Hypothalamus (tissue), 51 donors: Measurements from ENCODE around the gene BTBD19.
"Not testable (repeated sequence)": the region's sequence is repeated elsewhere in the genome, so short reads cannot be mapped to it uniquely, and the experiment has no call there.

Experiments used
- DNase-seq, 51 donors: peaks; one replicate each; lab custom pipeline; 2025; lab: John Stamatoyannopoulos, UW

The BTBD19 gene

DNA sequence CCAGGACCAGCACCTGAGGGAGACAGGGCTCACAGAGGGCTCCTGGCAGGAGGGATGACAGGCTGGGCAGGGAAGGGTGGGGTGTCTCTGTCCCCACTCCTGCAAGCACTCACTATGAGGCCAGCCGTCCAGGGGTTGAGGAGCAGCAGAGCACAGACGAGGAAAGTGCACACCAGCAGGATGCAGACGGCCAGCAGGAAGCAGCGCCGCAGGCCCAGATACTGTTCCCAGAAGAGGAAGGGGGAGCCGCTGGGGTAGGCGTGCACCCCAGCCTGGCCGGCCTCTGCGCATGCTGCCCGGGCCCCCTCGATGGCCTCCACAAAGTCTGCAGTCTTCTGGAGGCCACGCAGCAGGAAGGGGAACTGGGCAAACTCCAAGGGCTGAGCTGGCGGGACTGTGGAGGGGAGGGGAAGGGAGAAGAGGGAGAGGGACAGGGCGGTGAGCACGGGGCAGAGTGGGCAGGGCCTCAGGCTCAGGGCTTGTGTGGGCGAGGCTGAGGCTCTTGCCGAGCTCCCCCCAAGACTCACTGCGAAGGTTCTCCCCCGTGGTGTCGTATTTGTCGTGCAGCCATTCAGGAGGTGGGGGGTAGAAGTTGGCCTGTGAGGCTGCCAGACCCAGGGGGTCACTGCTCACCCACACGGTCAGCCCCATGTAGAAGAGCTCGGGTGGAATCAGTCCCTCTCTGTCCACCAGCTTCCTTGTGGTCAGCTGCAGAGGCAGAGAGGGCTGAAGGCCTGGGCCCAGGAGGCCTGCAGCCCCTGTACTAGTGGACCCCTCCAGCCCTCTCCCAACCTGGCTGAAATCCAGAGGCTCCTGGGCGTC is 18.3 kb downstream of the BTBD19 start:
- DNase-seq: peak in 21 of 51 donors; percentile 3 to 45 (median 25)

DNA sequence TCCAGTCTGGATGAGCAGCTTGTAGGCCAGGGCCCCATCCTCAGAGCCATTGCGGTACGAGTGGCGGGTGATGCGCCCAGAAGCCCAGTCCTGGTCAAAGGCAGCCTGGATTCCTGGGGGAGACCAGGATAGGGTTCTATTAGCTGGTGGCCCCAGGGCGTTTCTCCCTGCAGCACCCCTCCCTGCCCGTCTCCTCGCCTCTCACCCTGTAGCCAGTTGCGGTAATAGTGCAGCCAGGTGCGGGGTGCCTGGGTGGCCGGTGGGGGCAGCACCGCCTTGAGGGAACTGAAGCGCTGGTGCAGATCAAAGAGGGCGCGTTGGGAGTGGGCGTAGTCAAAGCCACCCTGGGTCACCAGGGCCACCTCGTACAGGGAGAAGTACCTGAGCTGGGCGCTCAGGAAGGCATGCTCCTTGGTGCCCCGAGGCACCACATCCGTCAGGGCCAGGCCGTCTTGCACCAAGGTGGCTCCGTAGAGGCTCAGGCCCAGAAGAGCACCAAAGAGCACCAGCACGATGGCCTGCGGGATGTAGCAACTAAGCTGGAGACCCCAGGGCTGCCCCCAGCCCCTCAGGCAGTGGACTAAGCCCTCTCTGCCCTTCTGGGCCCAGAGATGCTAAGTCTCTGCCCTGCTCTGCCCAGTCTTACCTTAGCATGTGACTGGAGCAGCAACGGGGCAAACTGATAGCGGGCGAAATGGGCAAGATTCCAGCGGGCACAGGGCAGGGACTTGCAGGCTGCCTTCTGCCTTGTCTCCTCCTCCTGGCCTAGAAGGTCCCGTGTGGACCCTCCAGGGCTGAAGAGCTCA is 19.1 kb downstream of the BTBD19 start:
- DNase-seq: no peak

DNA sequence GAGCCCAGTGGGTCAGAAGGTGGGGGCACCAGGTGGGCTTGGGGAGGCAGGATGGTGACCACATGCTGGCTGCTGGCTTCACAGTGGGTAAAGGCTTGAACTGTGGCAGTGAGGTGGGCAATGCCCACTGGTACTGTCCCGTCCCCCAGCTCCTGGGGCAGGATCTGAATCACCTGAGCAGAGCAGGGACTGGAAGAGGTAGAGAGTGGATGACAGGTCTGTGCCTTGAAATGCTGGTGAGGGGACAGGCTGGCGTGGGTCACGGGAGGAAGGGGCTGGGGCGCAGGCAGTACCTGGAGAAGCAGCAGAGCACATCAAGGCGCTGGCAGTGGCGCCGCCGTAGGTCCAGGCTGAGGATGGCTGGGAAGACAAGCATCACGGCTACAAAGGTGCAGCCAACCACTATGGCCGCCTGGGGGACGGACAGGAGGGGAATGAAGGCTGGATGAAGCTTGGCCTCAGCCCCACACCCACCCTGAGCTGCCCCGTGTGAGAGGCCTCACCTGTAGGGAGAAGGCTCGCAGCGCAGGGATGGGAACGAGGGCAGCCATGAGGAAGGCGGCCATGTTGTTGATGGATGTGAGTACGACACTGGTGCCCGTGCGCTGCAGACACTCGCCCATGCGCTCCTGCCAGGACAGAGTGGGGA is 19.8 kb downstream of the BTBD19 start:
- DNase-seq: no peak

DNA sequence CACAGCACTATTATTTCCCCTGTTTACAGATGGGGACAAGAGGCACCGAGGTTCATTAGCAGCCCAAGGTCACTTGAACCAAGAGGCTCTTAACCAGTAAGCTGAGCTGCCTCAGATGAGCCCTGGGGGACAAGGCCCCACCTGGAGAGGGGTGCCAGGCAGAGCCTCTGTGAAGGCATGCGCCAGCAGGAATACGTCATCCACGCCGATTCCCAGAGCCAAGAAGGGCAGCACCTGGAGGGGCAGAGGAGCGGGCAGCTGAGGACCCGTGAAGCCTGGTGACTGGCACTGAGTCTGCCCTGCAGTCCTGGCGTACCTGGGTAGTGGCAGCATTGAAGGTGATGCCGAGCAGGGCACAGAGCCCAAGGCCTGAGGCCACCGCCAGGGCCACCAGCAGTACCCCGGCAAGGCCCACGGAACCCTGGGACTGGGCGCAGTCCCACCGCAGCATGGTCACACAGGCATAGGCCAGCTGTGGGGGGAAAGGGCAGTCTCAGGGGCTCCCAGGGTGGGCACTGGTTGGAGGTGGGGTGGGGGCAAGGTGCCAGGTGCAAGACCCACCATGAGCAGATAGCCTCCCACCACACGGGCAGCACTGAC is 20.6 kb downstream of the BTBD19 start:
- no peak for DNase-seq

DNA sequence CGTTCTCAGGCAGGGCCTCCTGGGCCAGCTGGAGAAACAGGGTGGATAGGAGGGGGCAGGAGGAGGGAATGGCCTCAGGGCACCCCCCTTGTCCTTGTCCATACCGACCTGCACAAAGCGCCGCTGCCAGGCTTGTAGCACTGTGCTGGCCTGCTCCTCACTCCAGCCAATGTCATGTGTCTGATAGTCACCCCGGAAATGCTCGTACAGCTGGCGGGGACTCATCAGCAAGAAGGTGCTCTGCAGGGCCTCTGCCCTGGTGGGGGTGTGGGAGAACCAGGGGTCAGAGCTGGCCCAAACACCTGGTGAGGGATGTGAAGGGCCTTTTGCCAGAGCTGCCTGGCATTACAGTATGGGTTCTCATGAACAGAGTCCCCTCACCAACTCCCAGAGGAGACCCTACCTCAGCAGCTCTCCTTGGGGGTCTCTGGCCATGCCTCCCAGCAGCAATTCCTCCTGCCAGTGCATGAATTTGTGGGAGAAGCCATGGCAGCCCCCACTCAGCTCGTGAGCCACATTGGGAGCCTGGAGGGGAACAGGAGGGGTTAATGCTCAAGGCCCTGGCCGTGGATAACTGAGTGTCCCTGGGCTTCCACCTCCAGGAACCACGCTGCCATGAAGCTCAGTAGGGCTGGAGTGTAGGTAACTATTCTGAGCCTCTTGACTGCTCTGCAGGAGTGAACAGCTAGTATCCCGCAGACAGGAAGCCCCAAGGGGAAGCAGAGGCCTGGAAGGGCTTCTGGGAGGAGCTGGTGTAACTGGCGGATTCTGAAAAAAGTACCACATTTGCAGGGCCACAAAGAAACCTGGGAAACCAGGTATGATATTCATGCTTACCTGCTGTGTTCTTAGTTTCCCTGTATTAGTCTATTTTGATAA is 21.4 kb downstream of the BTBD19 start:
- DNase-seq: no peak

DNA sequence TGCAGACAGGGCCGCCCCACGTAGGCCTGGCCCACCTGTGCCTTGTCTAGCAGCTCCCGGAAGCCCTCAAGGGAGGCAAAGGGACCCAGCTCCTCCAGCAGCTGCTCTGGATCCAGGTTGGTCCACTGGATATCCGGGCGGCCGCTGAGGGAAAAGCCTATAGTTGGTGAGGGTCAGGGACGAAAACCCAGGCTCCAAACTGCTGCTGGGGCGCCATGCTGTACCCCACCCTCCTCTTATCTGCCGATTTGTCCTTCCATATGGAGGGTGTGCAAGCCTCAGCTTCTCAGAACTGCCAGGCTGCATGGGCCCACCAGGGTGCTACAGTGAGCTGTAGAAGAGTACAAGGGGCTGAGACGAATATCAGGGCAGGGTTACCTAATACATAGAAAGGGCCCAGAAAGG is 22.6 kb downstream of the BTBD19 start:
- no peak for DNase-seq

DNA sequence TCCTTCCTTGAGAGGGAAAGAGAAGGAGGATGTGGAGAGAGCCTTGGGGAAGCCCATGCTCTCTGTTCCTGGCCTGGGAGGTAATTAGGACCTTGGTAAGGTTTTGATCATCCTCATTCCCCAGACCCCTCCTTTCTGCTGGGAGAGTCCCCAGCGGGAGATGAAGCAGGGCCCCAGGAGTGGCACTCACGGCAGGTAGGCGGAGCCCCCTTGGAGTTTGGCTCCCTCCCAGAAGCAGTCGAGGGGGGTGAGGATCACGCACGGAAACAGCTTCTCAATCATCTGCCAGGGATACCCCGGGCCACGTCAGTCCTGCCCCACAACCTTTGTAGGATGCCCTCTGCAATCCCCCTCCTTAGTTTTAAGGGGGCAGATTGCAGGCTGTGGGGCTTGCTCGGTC is 23.2 kb downstream of the BTBD19 start:
- no peak for DNase-seq

DNA sequence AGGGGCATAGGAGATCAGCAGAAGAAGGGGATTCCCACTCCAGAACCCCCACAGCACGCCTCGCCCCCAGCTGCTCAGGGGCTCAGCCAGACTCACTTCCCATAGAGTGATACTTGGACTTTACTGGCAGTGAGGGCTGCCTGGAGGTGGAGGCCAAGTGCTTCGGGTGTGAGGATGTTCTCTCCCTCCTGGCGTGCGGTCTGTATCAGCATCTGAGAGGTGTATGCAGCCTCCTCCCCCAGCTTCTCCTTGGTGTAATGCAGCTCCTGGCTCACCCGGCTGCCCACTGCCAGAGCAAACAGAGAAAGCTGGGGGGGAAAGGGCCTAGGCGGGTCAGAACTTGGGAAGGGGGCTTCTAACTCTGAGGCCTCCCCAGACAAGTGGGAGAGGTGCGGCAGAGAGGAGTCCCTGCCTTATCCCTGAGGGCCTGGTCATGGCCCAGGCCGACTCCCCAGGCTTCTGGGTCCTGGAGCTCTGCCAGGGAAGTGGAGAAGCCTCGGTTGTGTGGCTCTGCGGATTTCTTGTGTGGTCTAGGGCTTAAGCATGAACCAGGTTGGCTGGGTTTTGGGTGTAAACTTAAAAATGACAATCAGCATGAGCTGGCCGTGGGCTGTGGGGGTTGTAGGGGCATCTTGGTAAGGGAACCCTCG is 23.9 kb downstream of the BTBD19 start:
- DNase-seq: no peak

DNA sequence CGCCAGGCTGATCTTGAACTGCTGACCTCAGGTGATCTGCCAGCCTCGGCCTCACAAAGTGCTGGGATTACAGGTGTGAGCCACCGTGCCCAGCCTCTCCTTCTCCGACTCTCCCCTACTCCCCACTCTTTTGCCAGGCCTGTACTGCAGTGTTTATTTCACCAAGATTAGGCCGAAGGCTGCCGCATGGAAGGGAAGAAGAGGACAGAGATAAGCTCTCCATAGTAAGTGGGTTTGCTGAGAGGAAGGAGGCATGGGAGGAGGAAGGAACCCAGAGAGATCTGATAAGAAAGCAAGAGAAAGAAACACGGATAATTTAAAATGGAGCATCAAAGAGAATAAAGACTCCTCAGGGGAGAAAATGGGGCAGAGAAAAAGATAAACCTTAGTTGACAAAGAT is 26.0 kb downstream of the BTBD19 start:
- no peak for DNase-seq

DNA sequence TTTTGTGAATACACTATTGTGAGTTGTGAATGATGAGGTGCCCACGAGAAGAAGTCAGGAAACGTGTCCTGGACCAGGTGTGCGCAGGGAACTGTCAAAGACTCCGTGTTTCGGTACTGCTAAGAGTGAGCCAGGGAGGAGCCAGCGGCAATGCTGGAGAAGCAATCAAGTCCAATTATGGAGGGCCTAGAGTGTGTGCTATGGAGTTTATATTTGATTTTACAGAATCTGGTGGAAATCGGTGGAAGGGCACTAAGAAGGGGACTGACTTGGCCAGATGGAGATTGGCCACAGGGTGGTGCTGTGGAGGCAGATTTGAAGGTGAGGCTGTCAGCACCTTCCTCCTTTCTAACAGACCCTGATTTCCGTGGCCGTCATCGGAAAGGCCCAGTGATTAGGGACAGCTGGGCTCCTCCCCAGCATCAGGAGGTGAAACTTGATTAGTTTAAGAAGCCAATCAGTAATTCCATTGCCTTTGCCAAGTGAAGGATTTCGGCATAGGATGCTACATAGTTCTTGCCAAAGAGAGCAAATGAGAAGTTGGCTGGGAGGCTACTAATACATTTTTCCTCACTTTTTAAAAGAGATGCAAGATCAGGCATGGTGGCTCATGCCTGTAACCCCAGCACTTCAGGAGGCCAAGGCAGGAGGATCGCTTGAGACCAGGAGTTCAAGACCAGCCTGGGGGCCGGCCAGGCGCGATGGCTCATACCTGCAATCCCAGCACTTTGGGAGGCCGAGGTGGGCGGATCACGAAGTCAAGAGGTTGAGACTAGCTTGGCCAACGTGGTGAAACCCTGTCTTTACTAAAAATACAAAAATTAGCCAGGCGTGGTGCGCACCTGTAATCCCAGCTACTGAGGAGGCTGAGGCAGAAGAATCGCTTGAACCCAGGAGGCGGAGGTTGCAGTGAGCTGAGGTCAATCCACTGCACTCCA is 27.7 kb downstream of the BTBD19 start:
- DNase-seq: peak in 48 of 51 donors; percentile 12 to 85 (median 56)

DNA sequence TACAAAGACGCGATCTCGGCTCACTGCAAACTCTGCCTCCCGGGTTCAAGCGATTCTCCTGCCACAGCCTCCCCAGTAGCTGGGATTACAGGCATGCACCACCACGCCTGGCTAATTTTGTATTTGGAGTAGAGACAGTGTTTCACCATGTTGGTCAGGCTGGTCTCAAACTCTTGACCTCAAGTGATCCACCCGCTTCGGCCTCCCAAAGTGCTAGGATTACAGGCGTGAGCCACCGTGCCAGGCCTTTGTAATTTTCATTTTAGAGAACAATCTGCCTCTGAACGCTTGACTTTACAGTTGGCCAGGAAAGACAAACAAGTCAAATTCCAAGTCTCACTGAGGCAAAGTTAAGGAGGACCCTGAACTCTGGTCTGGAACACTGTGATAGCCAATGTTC is 30.0 kb downstream of the BTBD19 start:
- DNase-seq: not testable (repeated sequence)

DNA sequence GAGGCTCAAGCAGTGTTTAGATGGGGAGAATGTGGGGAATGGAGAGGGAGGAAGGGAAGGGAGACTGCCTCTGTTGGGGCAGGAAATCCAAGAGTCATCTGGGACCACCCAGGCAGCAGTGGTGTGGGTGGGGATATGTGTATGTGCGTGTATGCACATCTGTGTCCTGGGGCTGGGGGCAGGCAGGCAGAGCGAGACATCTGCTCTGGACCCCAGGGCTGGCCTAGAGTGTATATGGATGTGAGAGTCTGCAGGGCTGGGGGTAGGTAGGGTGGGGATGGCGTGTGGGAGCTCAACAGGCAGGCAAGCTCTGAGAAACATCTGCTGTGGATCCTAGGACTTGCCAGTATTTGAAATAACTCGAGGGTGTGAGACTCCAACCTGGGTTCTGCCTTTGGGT is 31.3 kb downstream of the BTBD19 start:
- DNase-seq: peak in 1 of 51 donors; percentile 13

DNA sequence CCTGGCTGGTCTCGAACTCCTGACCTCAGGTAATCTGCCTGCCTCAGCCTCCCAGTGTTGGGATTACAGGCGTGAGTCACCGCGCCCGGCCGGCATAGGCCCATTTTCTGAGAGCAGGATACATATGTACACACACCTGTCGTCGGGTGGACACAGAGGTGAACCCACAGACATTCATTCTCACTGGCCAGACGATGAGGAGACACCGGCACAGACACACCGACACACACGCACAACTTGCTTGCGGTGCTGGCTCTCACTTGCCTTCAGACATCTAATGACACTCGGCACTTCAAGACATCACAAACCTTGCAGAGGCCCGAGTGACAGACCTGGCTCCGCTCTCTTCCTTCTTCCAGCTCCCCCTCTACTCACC is 34.2 kb downstream of the BTBD19 start:
- peak in 3 of 51 donors; percentile 45 to 62 (median 60) for DNase-seq

DNA sequence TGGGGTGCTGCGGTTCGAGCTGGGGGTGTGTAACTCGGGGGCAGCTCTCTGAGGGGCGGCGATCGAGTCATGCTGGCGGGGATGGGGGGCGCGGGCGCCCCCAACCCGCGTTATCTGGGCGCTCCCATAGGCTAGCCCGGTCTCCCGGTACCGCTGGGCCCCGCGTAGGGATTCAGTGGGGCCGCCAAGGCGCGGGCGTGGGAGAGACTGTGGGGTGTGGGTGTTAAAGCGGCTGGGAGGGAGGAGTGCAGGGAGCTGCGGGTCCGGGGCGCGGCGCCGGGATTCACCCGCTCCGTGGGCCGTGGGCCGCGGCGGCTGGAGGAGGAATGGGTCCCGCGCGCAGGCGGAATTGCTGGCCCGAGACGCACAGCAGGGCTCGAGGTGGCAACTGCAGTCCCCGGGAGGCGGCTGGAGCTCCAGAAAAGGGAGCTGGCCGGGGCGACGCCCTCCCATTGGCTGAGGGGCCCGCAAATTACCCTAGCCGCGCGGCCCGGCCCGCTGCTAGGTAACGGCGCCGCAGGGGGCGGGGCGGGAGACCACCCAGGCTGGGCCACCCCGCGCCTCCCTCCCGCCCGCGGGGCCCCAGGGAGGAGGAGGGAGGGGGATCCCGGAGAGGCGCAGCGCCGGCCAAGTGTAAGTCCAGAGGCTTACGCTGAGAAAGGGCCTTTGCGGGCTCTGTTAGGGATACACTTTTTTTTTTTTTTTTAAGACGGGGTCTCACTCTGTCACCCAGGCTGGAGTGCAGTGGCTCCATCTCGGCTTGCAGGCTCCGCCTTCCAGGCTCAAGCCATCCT is 34.7 kb downstream of the BTBD19 start, which contains the start of gene PTCH2:
TSS of gene PTCH2 (minus strand) at position 392 of the 794 bp plus-strand sequence. CDS start at position 71, 321 bp downstream.
- DNase-seq: peak in 43 of 51 donors; percentile 7 to 84 (median 61)

DNA sequence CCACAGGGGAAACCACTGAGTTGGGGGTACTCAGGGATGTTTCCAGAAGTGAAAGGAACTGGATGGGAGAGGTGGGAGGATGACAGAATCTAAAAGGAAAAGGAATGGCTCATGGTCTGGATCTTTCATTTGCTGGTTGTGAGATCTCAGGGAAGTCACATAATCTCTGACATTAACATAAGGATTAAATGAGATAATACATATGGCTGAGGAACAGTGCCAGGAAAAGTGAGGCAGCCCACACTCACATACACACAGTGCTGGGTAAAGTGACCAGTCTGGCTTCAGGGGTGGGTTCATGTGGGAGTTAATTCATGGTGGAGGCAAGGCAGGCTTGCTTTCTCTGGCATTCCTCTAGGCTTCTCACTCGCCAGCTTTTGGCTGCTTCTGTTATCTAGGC is 38.7 kb downstream of the BTBD19 start:
- DNase-seq: no peak

DNA sequence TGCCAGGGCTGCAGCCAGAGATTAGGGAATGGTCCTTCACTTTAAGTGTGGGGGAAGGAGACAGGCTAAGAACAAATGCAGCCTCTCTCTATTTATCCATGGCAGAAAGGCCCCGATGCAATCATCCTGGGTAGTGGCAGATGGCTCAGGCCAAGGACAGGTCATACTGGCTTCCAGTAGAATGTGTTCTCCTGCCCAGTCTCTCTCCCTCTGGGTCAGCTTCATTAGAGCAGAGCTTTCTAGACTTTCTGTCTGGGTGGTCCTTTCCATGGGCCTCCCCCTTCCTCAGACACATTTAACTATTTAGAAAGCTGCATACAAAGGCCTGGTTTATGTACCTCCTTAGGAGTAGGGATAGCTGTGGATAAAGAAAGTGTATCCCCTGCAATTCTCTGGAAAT is 39.5 kb downstream of the BTBD19 start:
- DNase-seq: no peak

DNA sequence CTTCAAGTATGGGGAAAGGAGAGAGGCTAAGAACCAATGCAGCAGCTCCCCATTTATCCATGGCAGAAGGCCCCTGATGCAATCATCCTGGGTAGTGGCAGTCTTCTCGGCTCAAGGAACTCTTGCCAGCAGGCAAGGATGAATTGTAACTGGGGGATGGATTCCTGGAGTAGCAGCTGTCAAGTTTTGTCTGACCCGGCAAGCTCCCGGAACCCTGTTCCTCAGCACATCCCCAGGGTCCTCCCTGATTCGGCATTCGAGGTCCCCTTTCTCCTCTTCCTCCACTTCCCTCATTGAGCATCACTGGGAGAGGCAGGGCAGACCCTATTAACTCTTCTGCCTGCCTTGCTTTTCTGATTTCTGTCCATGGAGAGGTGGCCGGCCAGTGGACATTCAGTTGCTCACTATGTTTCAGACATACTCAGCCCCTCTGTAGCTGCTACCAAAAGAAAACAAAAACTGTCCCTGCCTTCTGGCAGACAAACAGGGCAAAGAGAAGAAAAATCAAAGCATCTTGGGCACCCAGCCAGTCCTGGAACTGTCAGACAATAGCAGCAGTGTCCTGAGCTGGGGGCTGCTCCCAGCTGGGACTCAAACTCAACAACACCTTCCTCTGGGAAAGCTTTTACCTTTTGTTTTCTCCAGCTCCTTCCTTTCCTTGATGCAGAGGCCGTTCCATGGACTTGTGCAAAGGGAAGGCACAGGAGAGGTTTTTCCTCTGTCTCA is 40.3 kb downstream of the BTBD19 start:
- DNase-seq: peak in 32 of 51 donors; percentile 5 to 64 (median 34)
